Upper lobe of left lung (tissue), 4 donors: Measurements from ENCODE around the gene CLDN12.

Source experiments
- POLR2A ChIP-seq, 4 donors: fragments of 450-650 bp; IDR thresholded peaks; one replicate each; pipeline ENCODE4 v1.5.1; 2016 to 2017; ENCODE audit warnings: antibody characterized with exemption in 4 of 4, mild to moderate bottlenecking in 2 of 4
- TF ChIP-seq, protein P1 (sequence below), 6 experiments: fragments of 450-650 bp in 4 of 6; fragments of 200-600 bp in 2 of 6; sonication (generic) in 2 of 6; IDR thresholded peaks; one replicate each; pipeline ENCODE4 v1.5.1; 2016 to 2019; ENCODE audit warnings: antibody characterized with exemption in 6 of 6

DNA sequence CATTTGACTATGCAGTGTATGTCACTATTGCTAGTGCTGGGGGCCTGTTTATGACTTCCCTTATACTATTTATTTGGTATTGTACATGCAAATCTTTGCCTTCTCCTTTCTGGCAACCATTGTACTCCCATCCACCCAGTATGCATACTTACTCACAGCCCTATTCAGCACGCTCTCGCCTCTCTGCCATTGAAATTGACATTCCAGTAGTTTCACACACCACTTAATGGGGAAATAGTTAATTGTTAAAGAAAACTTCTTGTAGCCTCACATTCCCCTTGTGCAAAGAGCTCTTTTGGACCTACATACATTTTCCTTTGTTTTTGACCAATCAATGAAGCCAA is 9.9 kb downstream of the CLDN12 start:
- TF ChIP-seq, protein P1, sequence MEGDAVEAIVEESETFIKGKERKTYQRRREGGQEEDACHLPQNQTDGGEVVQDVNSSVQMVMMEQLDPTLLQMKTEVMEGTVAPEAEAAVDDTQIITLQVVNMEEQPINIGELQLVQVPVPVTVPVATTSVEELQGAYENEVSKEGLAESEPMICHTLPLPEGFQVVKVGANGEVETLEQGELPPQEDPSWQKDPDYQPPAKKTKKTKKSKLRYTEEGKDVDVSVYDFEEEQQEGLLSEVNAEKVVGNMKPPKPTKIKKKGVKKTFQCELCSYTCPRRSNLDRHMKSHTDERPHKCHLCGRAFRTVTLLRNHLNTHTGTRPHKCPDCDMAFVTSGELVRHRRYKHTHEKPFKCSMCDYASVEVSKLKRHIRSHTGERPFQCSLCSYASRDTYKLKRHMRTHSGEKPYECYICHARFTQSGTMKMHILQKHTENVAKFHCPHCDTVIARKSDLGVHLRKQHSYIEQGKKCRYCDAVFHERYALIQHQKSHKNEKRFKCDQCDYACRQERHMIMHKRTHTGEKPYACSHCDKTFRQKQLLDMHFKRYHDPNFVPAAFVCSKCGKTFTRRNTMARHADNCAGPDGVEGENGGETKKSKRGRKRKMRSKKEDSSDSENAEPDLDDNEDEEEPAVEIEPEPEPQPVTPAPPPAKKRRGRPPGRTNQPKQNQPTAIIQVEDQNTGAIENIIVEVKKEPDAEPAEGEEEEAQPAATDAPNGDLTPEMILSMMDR (IDR thresholded peaks at IDR 0.05) = no peak
- no peak for TF ChIP-seq POLR2A (IDR thresholded peaks at IDR 0.05)
